ENCODE results near the gene AOPEP. TPM values are rescaled to one million over a fixed set of nuclear protein-coding genes. Genes with fewer than 3 reads are reported as not detected.

Gene AOPEP
- total RNA-seq, 1 donor from 2014 or later = 22.1 TPM

GRCh38 chr9:94804316-94804715 lies 77.8 kb downstream of the AOPEP start:
- H3K27me3 Mint-ChIP-seq (ENCODE audit: unreplicated experiment) = no peaks in the 10 kb centered on the region
- H3K9me3 Mint-ChIP-seq (ENCODE audit: unreplicated experiment) = no peaks in the 10 kb centered on the region
- TF ChIP-seq, protein P1, sequence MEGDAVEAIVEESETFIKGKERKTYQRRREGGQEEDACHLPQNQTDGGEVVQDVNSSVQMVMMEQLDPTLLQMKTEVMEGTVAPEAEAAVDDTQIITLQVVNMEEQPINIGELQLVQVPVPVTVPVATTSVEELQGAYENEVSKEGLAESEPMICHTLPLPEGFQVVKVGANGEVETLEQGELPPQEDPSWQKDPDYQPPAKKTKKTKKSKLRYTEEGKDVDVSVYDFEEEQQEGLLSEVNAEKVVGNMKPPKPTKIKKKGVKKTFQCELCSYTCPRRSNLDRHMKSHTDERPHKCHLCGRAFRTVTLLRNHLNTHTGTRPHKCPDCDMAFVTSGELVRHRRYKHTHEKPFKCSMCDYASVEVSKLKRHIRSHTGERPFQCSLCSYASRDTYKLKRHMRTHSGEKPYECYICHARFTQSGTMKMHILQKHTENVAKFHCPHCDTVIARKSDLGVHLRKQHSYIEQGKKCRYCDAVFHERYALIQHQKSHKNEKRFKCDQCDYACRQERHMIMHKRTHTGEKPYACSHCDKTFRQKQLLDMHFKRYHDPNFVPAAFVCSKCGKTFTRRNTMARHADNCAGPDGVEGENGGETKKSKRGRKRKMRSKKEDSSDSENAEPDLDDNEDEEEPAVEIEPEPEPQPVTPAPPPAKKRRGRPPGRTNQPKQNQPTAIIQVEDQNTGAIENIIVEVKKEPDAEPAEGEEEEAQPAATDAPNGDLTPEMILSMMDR (IDR thresholded peaks at IDR 0.05; ENCODE audit: unreplicated experiment) = no peak
- no peak overlapping the region for H3K27ac Mint-ChIP-seq (ENCODE audit: unreplicated experiment)
- peaks cover 6% of the 10 kb centered on the region for H3K36me3 Mint-ChIP-seq (ENCODE audit: low read depth, unreplicated experiment)
- peaks cover 9% of the 10 kb centered on the region for H3K4me1 Mint-ChIP-seq (ENCODE audit: unreplicated experiment)
- no peak overlapping the region for H3K4me3 Mint-ChIP-seq (ENCODE audit: unreplicated experiment)
- no peak for DNase-seq (ENCODE audit: low spot score)

GRCh38 chr9:94805051-94805489 lies 78.6 kb downstream of the AOPEP start:
- Mint-ChIP-seq H3K27ac (ENCODE audit: unreplicated experiment) (peak overlapping the region; percentile 20), H3K36me3 (ENCODE audit: low read depth, unreplicated experiment) (peaks cover 6% of the 10 kb centered on the region), H3K9me3 (ENCODE audit: unreplicated experiment) (no peaks in the 10 kb centered on the region), H3K4me1 (ENCODE audit: unreplicated experiment) (peaks cover 13% of the 10 kb centered on the region), H3K4me3 (ENCODE audit: unreplicated experiment) (no peak overlapping the region), H3K27me3 (ENCODE audit: unreplicated experiment) (no peaks in the 10 kb centered on the region)
- TF ChIP-seq, protein P1 (IDR thresholded peaks at IDR 0.05; ENCODE audit: unreplicated experiment) = no peak
- DNase-seq (ENCODE audit: low spot score) = no peak

- Mint-ChIP-seq H3K9me3 (ENCODE audit: unreplicated experiment) (no peaks in the 10 kb centered on the region), H3K4me1 (ENCODE audit: unreplicated experiment) (peaks cover 13% of the 10 kb centered on the region), H3K27ac (ENCODE audit: unreplicated experiment) (peak overlapping the region; percentile 54), H3K27me3 (ENCODE audit: unreplicated experiment) (no peaks in the 10 kb centered on the region), H3K36me3 (ENCODE audit: low read depth, unreplicated experiment) (peaks cover 6% of the 10 kb centered on the region), H3K4me3 (ENCODE audit: unreplicated experiment) (no peak overlapping the region)
- DNase-seq (ENCODE audit: low spot score) = no peak
- TF ChIP-seq, protein P1 (IDR thresholded peaks at IDR 0.05; ENCODE audit: unreplicated experiment) = no peak
Measured at GRCh38 chr9:94805585-94805984, 79.1 kb downstream of the AOPEP start.

DNA sequence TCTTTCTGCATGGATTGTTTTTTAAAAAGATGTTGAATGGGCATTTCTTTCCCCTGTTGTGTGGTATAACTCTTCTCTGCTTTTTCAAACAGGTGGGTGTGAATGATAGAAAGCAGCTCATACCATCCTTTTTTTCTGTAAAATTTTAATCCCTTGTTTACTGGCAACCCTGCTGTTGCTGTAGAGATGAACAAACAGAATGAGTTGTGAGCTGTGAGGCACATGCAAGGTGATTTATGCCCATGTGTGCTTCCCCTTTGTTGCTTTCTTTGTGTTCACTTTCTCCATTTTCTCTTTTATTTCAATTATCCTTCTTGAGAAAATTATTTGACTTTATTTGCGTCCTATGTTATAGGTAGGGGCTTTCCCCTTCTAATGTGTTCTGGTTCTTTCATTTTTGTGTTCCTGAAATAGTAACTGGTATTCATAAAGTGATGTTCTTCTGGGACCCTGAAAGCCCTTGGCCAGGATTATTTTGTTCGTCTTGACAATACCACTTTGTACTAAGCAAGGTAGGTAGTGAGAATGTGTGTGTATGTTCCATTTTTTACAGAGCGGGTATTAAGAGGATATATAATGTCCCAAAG lies 79.9 kb downstream of the AOPEP start:
- H3K27me3 Mint-ChIP-seq (ENCODE audit: unreplicated experiment) = no peaks in the 10 kb centered on the region
- H3K27ac Mint-ChIP-seq (ENCODE audit: unreplicated experiment) = peak overlapping the region; percentile 54
- peaks cover 13% of the 10 kb centered on the region for H3K4me1 Mint-ChIP-seq (ENCODE audit: unreplicated experiment)
- peaks cover 6% of the 10 kb centered on the region for H3K36me3 Mint-ChIP-seq (ENCODE audit: low read depth, unreplicated experiment)
- DNase-seq (ENCODE audit: low spot score) = no peak
- H3K9me3 Mint-ChIP-seq (ENCODE audit: unreplicated experiment) = no peaks in the 10 kb centered on the region
- H3K4me3 Mint-ChIP-seq (ENCODE audit: unreplicated experiment) = no peak overlapping the region
- TF ChIP-seq, protein P1 (IDR thresholded peaks at IDR 0.05; ENCODE audit: unreplicated experiment) = no peak

- H3K27ac Mint-ChIP-seq (ENCODE audit: unreplicated experiment) = no peak overlapping the region
- no peaks in the 10 kb centered on the region for H3K9me3 Mint-ChIP-seq (ENCODE audit: unreplicated experiment)
- H3K36me3 Mint-ChIP-seq (ENCODE audit: low read depth, unreplicated experiment) = peaks cover 6% of the 10 kb centered on the region
- no peaks in the 10 kb centered on the region for H3K27me3 Mint-ChIP-seq (ENCODE audit: unreplicated experiment)
- H3K4me1 Mint-ChIP-seq (ENCODE audit: unreplicated experiment) = peaks cover 13% of the 10 kb centered on the region
- TF ChIP-seq, protein P1 (IDR thresholded peaks at IDR 0.05; ENCODE audit: unreplicated experiment) = no peak
- H3K4me3 Mint-ChIP-seq (ENCODE audit: unreplicated experiment) = no peak overlapping the region
- DNase-seq (ENCODE audit: low spot score) = no peak
Measured at GRCh38 chr9:94807556-94807955, 81.1 kb downstream of the AOPEP start.
